PC-9 (cell line): ENCODE results near the gene DYNC2H1.

ENCODE experiments used
- EZH2 ChIP-seq: fragments of 200-600 bp; sonication (generic); IDR thresholded peaks from 2 replicates; pipeline ENCODE4 v1.8.0; 2017; ENCODE audit warnings: antibody characterized with exemption, low read depth
- TF ChIP-seq, protein P1 (sequence below): fragments of 200-600 bp; sonication (generic); conservative IDR thresholded peaks from 2 replicates; pipeline ENCODE4 v1.6.1; 2017; ENCODE audit warnings: mixed run types, antibody characterized with exemption, mild to moderate bottlenecking, moderate library complexity

DNA sequence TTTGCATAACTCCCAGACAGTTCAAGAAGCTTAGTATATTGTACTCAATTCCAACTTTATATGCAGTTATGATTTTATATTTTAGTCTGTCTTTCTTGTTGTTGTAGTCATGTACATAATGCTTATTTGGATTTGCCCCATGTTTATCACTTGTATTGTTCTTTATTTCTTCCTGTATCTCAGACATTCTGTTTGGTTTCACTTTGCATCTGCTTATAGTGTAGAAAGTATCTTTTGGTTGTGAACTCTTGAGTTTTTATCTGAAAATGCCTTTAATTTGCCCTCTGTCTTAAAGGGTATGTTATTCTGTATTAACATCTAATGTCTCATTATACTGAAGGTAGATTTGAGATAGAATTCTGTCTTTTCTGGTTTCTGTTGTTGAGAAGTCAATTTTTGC is 275.4 kb downstream of the DYNC2H1 start:
- TF ChIP-seq, protein P1, sequence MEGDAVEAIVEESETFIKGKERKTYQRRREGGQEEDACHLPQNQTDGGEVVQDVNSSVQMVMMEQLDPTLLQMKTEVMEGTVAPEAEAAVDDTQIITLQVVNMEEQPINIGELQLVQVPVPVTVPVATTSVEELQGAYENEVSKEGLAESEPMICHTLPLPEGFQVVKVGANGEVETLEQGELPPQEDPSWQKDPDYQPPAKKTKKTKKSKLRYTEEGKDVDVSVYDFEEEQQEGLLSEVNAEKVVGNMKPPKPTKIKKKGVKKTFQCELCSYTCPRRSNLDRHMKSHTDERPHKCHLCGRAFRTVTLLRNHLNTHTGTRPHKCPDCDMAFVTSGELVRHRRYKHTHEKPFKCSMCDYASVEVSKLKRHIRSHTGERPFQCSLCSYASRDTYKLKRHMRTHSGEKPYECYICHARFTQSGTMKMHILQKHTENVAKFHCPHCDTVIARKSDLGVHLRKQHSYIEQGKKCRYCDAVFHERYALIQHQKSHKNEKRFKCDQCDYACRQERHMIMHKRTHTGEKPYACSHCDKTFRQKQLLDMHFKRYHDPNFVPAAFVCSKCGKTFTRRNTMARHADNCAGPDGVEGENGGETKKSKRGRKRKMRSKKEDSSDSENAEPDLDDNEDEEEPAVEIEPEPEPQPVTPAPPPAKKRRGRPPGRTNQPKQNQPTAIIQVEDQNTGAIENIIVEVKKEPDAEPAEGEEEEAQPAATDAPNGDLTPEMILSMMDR = no peak
- TF ChIP-seq EZH2 = no peak
